Breast epithelium (tissue), 3 donors: ENCODE results near the gene KRTAP6-1.

ENCODE experiments used
- POLR2AphosphoS5 ChIP-seq, 3 donors: sonication (generic); formaldehyde crosslinking; IDR thresholded peaks; one replicate each; pipeline ENCODE4 v1.6.1; 2017; ENCODE audit warnings: antibody characterized with exemption in 3 of 3
- TF ChIP-seq, protein P1 (sequence below), 3 donors: fragments of 450-650 bp; IDR thresholded peaks; one replicate each; pipeline ENCODE4 v1.5.1; 2016 to 2017; ENCODE audit warnings: antibody characterized with exemption in 3 of 3, mild to moderate bottlenecking in 3 of 3, moderate library complexity in 3 of 3

DNA sequence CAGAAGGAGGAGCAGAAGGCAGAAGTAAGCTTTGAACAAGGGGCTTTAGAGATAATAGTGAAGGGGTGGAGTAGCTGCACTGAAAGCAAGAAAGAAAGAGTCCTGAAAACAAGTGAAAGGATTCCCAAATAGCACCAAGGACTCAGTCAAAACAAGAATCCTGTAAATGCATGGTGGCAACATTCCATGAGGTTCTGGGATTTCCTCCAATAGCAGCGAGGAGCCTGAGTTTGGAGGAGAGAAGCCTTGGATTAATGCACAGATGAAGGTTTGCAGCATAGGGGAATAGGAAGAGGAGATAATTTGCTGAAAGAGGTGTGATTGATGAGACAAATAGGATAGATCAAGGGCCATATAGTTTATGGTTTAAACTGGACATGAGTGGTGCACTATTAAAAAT, 34.4 kb downstream of the KRTAP6-1 start:
- TF ChIP-seq, protein P1, sequence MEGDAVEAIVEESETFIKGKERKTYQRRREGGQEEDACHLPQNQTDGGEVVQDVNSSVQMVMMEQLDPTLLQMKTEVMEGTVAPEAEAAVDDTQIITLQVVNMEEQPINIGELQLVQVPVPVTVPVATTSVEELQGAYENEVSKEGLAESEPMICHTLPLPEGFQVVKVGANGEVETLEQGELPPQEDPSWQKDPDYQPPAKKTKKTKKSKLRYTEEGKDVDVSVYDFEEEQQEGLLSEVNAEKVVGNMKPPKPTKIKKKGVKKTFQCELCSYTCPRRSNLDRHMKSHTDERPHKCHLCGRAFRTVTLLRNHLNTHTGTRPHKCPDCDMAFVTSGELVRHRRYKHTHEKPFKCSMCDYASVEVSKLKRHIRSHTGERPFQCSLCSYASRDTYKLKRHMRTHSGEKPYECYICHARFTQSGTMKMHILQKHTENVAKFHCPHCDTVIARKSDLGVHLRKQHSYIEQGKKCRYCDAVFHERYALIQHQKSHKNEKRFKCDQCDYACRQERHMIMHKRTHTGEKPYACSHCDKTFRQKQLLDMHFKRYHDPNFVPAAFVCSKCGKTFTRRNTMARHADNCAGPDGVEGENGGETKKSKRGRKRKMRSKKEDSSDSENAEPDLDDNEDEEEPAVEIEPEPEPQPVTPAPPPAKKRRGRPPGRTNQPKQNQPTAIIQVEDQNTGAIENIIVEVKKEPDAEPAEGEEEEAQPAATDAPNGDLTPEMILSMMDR (IDR thresholded peaks at IDR 0.05), result no peak
- TF ChIP-seq POLR2AphosphoS5 (IDR thresholded peaks at IDR 0.05), result no peak
